Thyroid gland (tissue), 4 donors: Measurements from ENCODE around the gene NR6A1.

Experiments used
- POLR2A ChIP-seq, 2 donors: fragments of 450-650 bp; IDR thresholded peaks; one replicate each; pipeline ENCODE4 v1.6.1; 2017; ENCODE audit warnings: antibody characterized with exemption in 2 of 2, mild to moderate bottlenecking in 2 of 2, moderate library complexity in 1 of 2
- TF ChIP-seq, protein P1 (sequence below), 6 experiments: fragments of 200-600 bp in 3 of 6; fragments of 450-650 bp in 3 of 6; sonication (generic) in 3 of 6; IDR thresholded peaks; one replicate each; pipeline ENCODE4 v1.5.1; 2016 to 2019; ENCODE audit warnings: antibody characterized with exemption in 6 of 6, mild to moderate bottlenecking in 2 of 6, inconsistent platforms in 1 of 6, moderate library complexity in 1 of 6

DNA sequence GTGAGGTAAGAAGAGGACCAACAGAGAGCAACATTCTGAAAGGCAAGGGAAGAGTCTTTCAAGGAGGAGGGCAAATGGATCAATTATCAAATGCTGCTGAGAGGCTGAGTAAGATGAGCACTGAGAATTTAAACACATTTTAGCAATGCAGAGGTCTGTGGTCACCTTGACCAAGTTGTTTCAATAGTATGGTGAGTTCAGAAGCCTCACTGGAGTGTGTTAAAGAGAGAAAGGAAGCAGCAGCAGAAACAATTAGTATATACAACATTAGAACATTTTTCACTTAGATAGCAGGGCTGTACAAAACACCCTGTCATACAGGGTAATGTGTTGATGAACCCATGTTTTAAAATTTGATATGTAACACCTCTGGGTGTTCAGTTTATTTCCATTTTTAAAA lies 131.5 kb downstream of the NR6A1 start:
- TF ChIP-seq, protein P1, sequence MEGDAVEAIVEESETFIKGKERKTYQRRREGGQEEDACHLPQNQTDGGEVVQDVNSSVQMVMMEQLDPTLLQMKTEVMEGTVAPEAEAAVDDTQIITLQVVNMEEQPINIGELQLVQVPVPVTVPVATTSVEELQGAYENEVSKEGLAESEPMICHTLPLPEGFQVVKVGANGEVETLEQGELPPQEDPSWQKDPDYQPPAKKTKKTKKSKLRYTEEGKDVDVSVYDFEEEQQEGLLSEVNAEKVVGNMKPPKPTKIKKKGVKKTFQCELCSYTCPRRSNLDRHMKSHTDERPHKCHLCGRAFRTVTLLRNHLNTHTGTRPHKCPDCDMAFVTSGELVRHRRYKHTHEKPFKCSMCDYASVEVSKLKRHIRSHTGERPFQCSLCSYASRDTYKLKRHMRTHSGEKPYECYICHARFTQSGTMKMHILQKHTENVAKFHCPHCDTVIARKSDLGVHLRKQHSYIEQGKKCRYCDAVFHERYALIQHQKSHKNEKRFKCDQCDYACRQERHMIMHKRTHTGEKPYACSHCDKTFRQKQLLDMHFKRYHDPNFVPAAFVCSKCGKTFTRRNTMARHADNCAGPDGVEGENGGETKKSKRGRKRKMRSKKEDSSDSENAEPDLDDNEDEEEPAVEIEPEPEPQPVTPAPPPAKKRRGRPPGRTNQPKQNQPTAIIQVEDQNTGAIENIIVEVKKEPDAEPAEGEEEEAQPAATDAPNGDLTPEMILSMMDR (IDR thresholded peaks at IDR 0.05), result no peak
- TF ChIP-seq POLR2A (IDR thresholded peaks at IDR 0.05), result no peak
